MCF 10A (cell line): ENCODE measurements around the gene HYI. TPM values are rescaled to one million over a fixed set of nuclear protein-coding genes. Genes with fewer than 3 reads are reported as not detected.

Source experiments
- BruUV-seq: library from RNA; stranded (reverse); fragments of 400-500 nt; replicated peaks from 2 replicates; lab custom pipeline; 2021; lab: Mats Ljungman, UMichigan
- CTCF ChIA-PET: fragments of 300-600 bp; sonication (Branson Sonifier 250); formaldehyde crosslinking; extraction: SDS; loops from one replicate; lab custom pipeline; 2021; ENCODE audit warnings: antibody characterized with exemption, inconsistent platforms; lab: Yijun Ruan, JAX
- POLR2A ChIA-PET: fragments of 300-600, 350-650 bp; sonication (Branson Sonifier 250); formaldehyde crosslinking; extraction: SDS; loops from one replicate; lab custom pipeline; 2020; ENCODE audit warnings: antibody characterized with exemption, inconsistent platforms; lab: Yijun Ruan, JAX
- DNase-seq: peaks from one replicate; pipeline ENCODE4 v3.0.0-alpha.2; 2018; ENCODE audit not compliant: unreplicated experiment
- H3K27ac Mint-ChIP-seq: one replicate; pipeline ENCODE4 v1.8.0; 2022; ENCODE audit warnings: mild to moderate bottlenecking, low read depth, mixed read lengths; ENCODE audit not compliant: unreplicated experiment
- H3K27me3 Mint-ChIP-seq: one replicate; pipeline ENCODE4 v1.8.0; 2022; ENCODE audit warnings: mixed read lengths; ENCODE audit not compliant: insufficient read depth, unreplicated experiment
- H3K36me3 Mint-ChIP-seq: one replicate; pipeline ENCODE4 v1.8.0; 2022; ENCODE audit warnings: mild to moderate bottlenecking, moderate library complexity, mixed read lengths; ENCODE audit not compliant: insufficient read depth, unreplicated experiment
- H3K4me1 Mint-ChIP-seq: one replicate; pipeline ENCODE4 v1.8.0; 2022; ENCODE audit warnings: mixed read lengths; ENCODE audit not compliant: insufficient read depth, unreplicated experiment
- H3K4me3 Mint-ChIP-seq: one replicate; pipeline ENCODE4 v1.8.0; 2022; ENCODE audit warnings: mild to moderate bottlenecking, moderate library complexity, mixed read lengths; ENCODE audit not compliant: unreplicated experiment
- H3K9me3 Mint-ChIP-seq: one replicate; pipeline ENCODE4 v1.8.0; 2022; ENCODE audit warnings: mixed read lengths; ENCODE audit not compliant: unreplicated experiment
- CTCF ChIP-seq: fragments of 200-600 bp; IDR thresholded peaks from one replicate; pipeline ENCODE4 v1.8.0; 2022; ENCODE audit warnings: antibody characterized with exemption, mild to moderate bottlenecking; ENCODE audit not compliant: unreplicated experiment
- intact Hi-C: fragments of 100-400 bp; cut with micrococcal nuclease; formaldehyde crosslinking; loops from 2 replicates; pipeline ENCODE4 v1.14.1; 2022
- total RNA-seq: library from RNA; stranded (reverse); gene quantifications from 2 replicates; pipeline ENCODE4 v1.2.3, GENCODE V29; 2022

Gene HYI
- total RNA-seq, 1 experiment from 2014 or later: 23.0 TPM

DNA sequence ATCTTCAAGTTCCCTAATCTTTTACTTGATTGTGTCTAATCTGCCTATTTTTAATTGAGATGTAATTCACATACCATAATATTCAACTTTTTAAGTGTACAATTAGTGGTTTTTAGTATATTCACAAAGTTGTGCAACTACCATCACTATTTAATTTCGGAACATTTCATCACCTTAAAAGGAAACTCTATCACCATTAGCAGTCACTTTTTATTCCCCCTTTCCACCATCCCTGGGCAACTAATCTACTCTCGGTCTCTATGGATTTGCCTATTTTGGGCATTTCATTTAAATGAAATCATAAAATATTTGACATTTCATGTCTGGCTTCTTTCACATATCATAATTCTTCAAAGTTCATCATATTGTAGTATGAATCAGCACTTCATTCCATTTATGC lies 30.6 kb upstream of the HYI start:
- BruUV-seq: no TSS peak
- no peak for TF ChIP-seq CTCF
- Mint-ChIP-seq H3K4me1 (no peaks in the 10 kb centered on the region), H3K4me3 (no peak overlapping the region), H3K9me3 (no peaks in the 10 kb centered on the region), H3K27me3 (no peaks in the 10 kb centered on the region), H3K36me3 (no peaks in the 10 kb centered on the region), H3K27ac (no peak overlapping the region)
- no peak for DNase-seq
- ChIA-PET CTCF (interaction anchor here (0.6 kb wide), 1 partner anchor 22 kb away, joined by 3 read pairs; no protein-coding TSS in a partner anchor), POLR2A (interaction anchor here (0.7 kb wide), 1 partner anchor 42 kb away, joined by 5 read pairs; no protein-coding TSS in a partner anchor)
- intact Hi-C loops: no loop called here

GRCh38 chr1:43482215-43482614 lies 28.5 kb upstream of the HYI start:
- no peaks in the 10 kb centered on the region for H3K4me1 Mint-ChIP-seq
- intact Hi-C loops: no loop called here
- no peak overlapping the region for H3K27ac Mint-ChIP-seq
- no peak for DNase-seq
- no peaks in the 10 kb centered on the region for H3K9me3 Mint-ChIP-seq
- ChIA-PET CTCF (no interaction called here), POLR2A (interaction anchor here (0.8 kb wide), 1 partner anchor 12 kb away, joined by 3 read pairs; no protein-coding TSS in a partner anchor)
- TF ChIP-seq CTCF: no peak
- no peaks in the 10 kb centered on the region for H3K27me3 Mint-ChIP-seq
- BruUV-seq: no TSS peak
- H3K36me3 Mint-ChIP-seq: no peaks in the 10 kb centered on the region
- H3K4me3 Mint-ChIP-seq: no peak overlapping the region

GRCh38 chr1:43481491-43481890 lies 27.8 kb upstream of the HYI start:
- H3K9me3 Mint-ChIP-seq: no peaks in the 10 kb centered on the region
- BruUV-seq: no TSS peak
- H3K4me1 Mint-ChIP-seq: no peaks in the 10 kb centered on the region
- H3K27me3 Mint-ChIP-seq: no peaks in the 10 kb centered on the region
- no peak overlapping the region for H3K27ac Mint-ChIP-seq
- ChIA-PET POLR2A (interaction anchor here (0.8 kb wide), 1 partner anchor 11 kb away, joined by 3 read pairs; no protein-coding TSS in a partner anchor), CTCF (no interaction called here)
- intact Hi-C loops: no loop called here
- DNase-seq: no peak
- H3K4me3 Mint-ChIP-seq: no peak overlapping the region
- no peak for TF ChIP-seq CTCF
- no peaks in the 10 kb centered on the region for H3K36me3 Mint-ChIP-seq

- Mint-ChIP-seq H3K36me3 (no peaks in the 10 kb centered on the region), H3K4me1 (peaks cover 5% of the 10 kb centered on the region), H3K27ac (no peak overlapping the region), H3K4me3 (no peak overlapping the region), H3K27me3 (no peaks in the 10 kb centered on the region), H3K9me3 (no peaks in the 10 kb centered on the region)
- BruUV-seq: no TSS peak
- no peak for DNase-seq
- intact Hi-C loops: no loop called here
- no peak for TF ChIP-seq CTCF
- POLR2A ChIA-PET: no interaction called here
- CTCF ChIA-PET: no interaction called here
These were observed 25.7 kb upstream of the HYI start for GRCh38 chr1:43479414-43479813.
